GM19328 (cell line): ENCODE data around the gene DNASE1L1.

Experiments used
- ATAC-seq: cut with Tn5 transposase; IDR thresholded peaks from one replicate; pipeline ENCODE4 v1.9.1; 2021; ENCODE audit warnings: mild to moderate bottlenecking, moderate library complexity; ENCODE audit not compliant: unreplicated experiment

Gene DNASE1L1

GRCh38 chrX:154409222-154409871 is at the start of gene DNASE1L1:
Gene DNASE1L1 (minus strand): TSS chrX:154409254. CDS start chrX:154405568, 3,686 bp downstream.
- ATAC-seq, result no peak

- ATAC-seq, result peak; percentile 50
Measured at GRCh38 chrX:154458116-154458953, 49.3 kb upstream of the DNASE1L1 start, which contains the start of gene PLXNA3. Gene PLXNA3 (plus strand): TSS chrX:154458281. CDS start chrX:154460184, 1,903 bp downstream.

GRCh38 chrX:154457491-154458115 is 48.5 kb upstream of the DNASE1L1 start:
- ATAC-seq, result peak; percentile 62

GRCh38 chrX:154452823-154453222 is 43.8 kb upstream of the DNASE1L1 start:
- no peak for ATAC-seq

- no peak for ATAC-seq
Measured at GRCh38 chrX:154450312-154450711, 41.3 kb upstream of the DNASE1L1 start.

GRCh38 chrX:154449618-154450017 is 40.6 kb upstream of the DNASE1L1 start:
- ATAC-seq, result no peak

GRCh38 chrX:154448484-154448883 is 39.4 kb upstream of the DNASE1L1 start:
- ATAC-seq, result no peak

- ATAC-seq, result no peak
Measured at GRCh38 chrX:154446430-154446829, 37.4 kb upstream of the DNASE1L1 start.

GRCh38 chrX:154445776-154446175 is 36.7 kb upstream of the DNASE1L1 start:
- ATAC-seq, result no peak

GRCh38 chrX:154444755-154445246 is 35.7 kb upstream of the DNASE1L1 start:
- ATAC-seq, result no peak

- peak; percentile 73 for ATAC-seq
Measured at GRCh38 chrX:154443992-154444754, 35.1 kb upstream of the DNASE1L1 start, which contains the start of gene FAM50A. Gene FAM50A (plus strand): TSS chrX:154444141. CDS start chrX:154444236, 95 bp downstream.

- ATAC-seq, result no peak
Measured at GRCh38 chrX:154443479-154443910, 34.4 kb upstream of the DNASE1L1 start.

GRCh38 chrX:154441984-154442707 is 33.1 kb upstream of the DNASE1L1 start:
- ATAC-seq, result no peak

- ATAC-seq, result no peak
Measured at GRCh38 chrX:154441564-154441963, 32.5 kb upstream of the DNASE1L1 start.

- ATAC-seq, result no peak
Measured at GRCh38 chrX:154440623-154441357, 31.7 kb upstream of the DNASE1L1 start.

GRCh38 chrX:154439841-154440240 is 30.8 kb upstream of the DNASE1L1 start:
- ATAC-seq, result no peak

- ATAC-seq, result no peak
Measured at GRCh38 chrX:154437971-154438893, 29.2 kb upstream of the DNASE1L1 start.
